IMR-90 (cell line): ENCODE measurements around the gene OBP2A. TPM values are rescaled to one million over a fixed set of nuclear protein-coding genes. Genes with fewer than 3 reads are reported as not detected.
"Not testable (repeated sequence)": the region's sequence is repeated elsewhere in the genome, so short reads cannot be mapped to it uniquely, and the experiment has no call there.

Source experiments
- ATAC-seq: fragments of 200-7000 bp; cut with Tn5 transposase; 2 replicates; pipeline ENCODE4 v1.9.1; 2020; ENCODE audit warnings: low read depth, mild to moderate bottlenecking, moderate library complexity
- BruUV-seq: library from RNA; stranded (reverse); fragments of 400-500 nt; replicated peaks from 2 replicates; lab custom pipeline; 2021; lab: Mats Ljungman, UMichigan
- CTCF ChIA-PET: fragments of 300-600 bp; formaldehyde crosslinking; extraction: SDS; loops from one replicate; lab custom pipeline; 2021; ENCODE audit warnings: antibody characterized with exemption; lab: Yijun Ruan, JAX
- POLR2A ChIA-PET: fragments of 300-600 bp; sonication (Branson Sonifier 250); formaldehyde crosslinking; loops from one replicate; lab custom pipeline; 2022; ENCODE audit warnings: antibody characterized with exemption; ENCODE audit not compliant: unreplicated experiment; lab: Charles Lee
- DNase-seq: peaks from one replicate; pipeline ENCODE4 v3.0.0; 2013
- H2AFZ ChIP-seq: replicated peaks from 2 replicates; pipeline ENCODE3; 2013; ENCODE audit warnings: low read length, mild to moderate bottlenecking; ENCODE audit not compliant: poor library complexity
- H2AK5ac ChIP-seq: 2 replicates; pipeline ENCODE4 v1.6.1; 2013; ENCODE audit warnings: low read depth, low read length, inconsistent platforms
- H2AK9ac ChIP-seq: replicated peaks from 2 replicates; pipeline ENCODE3; 2013; ENCODE audit warnings: mild to moderate bottlenecking, low read depth, low read length, moderate library complexity; ENCODE audit not compliant: poor library complexity
- H2BK120ac ChIP-seq: 2 replicates; pipeline ENCODE4 v1.6.1; 2013; ENCODE audit warnings: low read depth, low read length, inconsistent platforms
- H2BK15ac ChIP-seq: 3 replicates; pipeline ENCODE4 v1.6.1; 2013; ENCODE audit warnings: low read depth, low read length, inconsistent platforms
- H2BK20ac ChIP-seq: 2 replicates; pipeline ENCODE4 v1.6.1; 2013; ENCODE audit warnings: low read depth, mild to moderate bottlenecking, inconsistent platforms, low read length, moderate library complexity
- H2BK5ac ChIP-seq: 2 replicates; pipeline ENCODE4 v1.6.1; 2013; ENCODE audit warnings: mild to moderate bottlenecking, low read depth, low read length, inconsistent platforms; ENCODE audit not compliant: poor library complexity, severe bottlenecking
- H3K14ac ChIP-seq: replicated peaks from 2 replicates; pipeline ENCODE4 v1.6.1; 2013; ENCODE audit warnings: low read depth, low read length, inconsistent platforms
- H3K18ac ChIP-seq: 2 replicates; pipeline ENCODE4 v1.6.1; 2013; ENCODE audit warnings: low read depth, low read length, control low read depth
- H3K23ac ChIP-seq: 2 replicates; pipeline ENCODE4 v1.6.1; 2013; ENCODE audit warnings: low read depth, low read length, inconsistent platforms
- H3K27ac ChIP-seq: 2 replicates; pipeline ENCODE4 v1.5.1; 2013; ENCODE audit warnings: mild to moderate bottlenecking, control low read depth, low read length; ENCODE audit not compliant: insufficient read depth
- H3K27me3 ChIP-seq: 2 replicates; pipeline ENCODE4 v1.6.1; 2013; ENCODE audit warnings: low read length; ENCODE audit not compliant: control insufficient read depth, insufficient read depth
- H3K36me3 ChIP-seq: 2 replicates; pipeline ENCODE4 v1.6.1; 2013; ENCODE audit warnings: low read length, mixed read lengths; ENCODE audit not compliant: control insufficient read depth, insufficient read depth
- H3K4ac ChIP-seq: 2 replicates; pipeline ENCODE4 v1.6.1; 2013; ENCODE audit warnings: low read depth, low read length, inconsistent platforms
- H3K4me1 ChIP-seq: 2 replicates; pipeline ENCODE4 v1.6.1; 2013; ENCODE audit warnings: low read length, mixed read lengths; ENCODE audit not compliant: control insufficient read depth, insufficient read depth
- H3K4me2 ChIP-seq: 2 replicates; pipeline ENCODE4 v1.6.1; 2013; ENCODE audit warnings: low read depth, mild to moderate bottlenecking, control low read depth, low read length, moderate library complexity
- H3K4me3 ChIP-seq: 2 replicates; pipeline ENCODE4 v1.5.1; 2013; ENCODE audit warnings: low read depth, mild to moderate bottlenecking, control low read depth, low read length, moderate library complexity; ENCODE audit not compliant: insufficient read depth
- H3K56ac ChIP-seq: 2 replicates; pipeline ENCODE4 v1.6.1; 2013; ENCODE audit warnings: low read length, inconsistent platforms; ENCODE audit not compliant: insufficient read depth; ENCODE audit errors: extremely low read depth
- H3K79me1 ChIP-seq, 2 experiments: 2 replicates each; pipeline ENCODE4 v1.6.1; 2013; ENCODE audit warnings: low read length in 2 of 2, inconsistent platforms in 1 of 2, low read depth in 1 of 2
- H3K9ac ChIP-seq: 2 replicates; pipeline ENCODE4 v1.6.1; 2013; ENCODE audit warnings: low read depth, low read length, control low read depth
- H3K9me1 ChIP-seq: 2 replicates; pipeline ENCODE4 v1.6.1; 2013; ENCODE audit warnings: low read length, inconsistent platforms; ENCODE audit not compliant: insufficient read depth
- H3K9me3 ChIP-seq: 2 replicates; pipeline ENCODE4 v1.6.1; 2013; ENCODE audit warnings: low read length; ENCODE audit not compliant: control insufficient read depth, insufficient read depth
- H4K20me1 ChIP-seq: 2 replicates; pipeline ENCODE4 v1.6.1; 2013; ENCODE audit warnings: low read length, inconsistent platforms; ENCODE audit not compliant: insufficient read depth
- H4K5ac ChIP-seq: 2 replicates; pipeline ENCODE4 v1.6.1; 2013; ENCODE audit warnings: mild to moderate bottlenecking, low read depth, low read length, control low read depth
- H4K8ac ChIP-seq, 2 experiments: 2 replicates each; pipeline ENCODE4 v1.6.1; 2013; ENCODE audit warnings: low read depth in 2 of 2, low read length in 2 of 2, control low read depth in 1 of 2, inconsistent platforms in 1 of 2
- H4K91ac ChIP-seq: 2 replicates; pipeline ENCODE4 v1.6.1; 2013; ENCODE audit warnings: low read depth, low read length, inconsistent platforms; ENCODE audit not compliant: insufficient read depth
- CEBPB ChIP-seq: IDR thresholded peaks from 2 replicates; pipeline ENCODE4 v1.6.1; 2012; ENCODE audit warnings: low read depth, low read length, improper control_type of control experiment
- CHD1 ChIP-seq: IDR thresholded peaks from 2 replicates; pipeline ENCODE4 v1.6.1; 2012; ENCODE audit warnings: low read depth, low read length, improper control_type of control experiment
- MAFK ChIP-seq: IDR thresholded peaks from 2 replicates; pipeline ENCODE4 v1.6.1; 2012; ENCODE audit warnings: low read depth, low read length, improper control_type of control experiment
- POLR2A ChIP-seq: IDR thresholded peaks from 2 replicates; pipeline ENCODE4 v1.6.1; 2012; ENCODE audit warnings: mild to moderate bottlenecking, low read depth, low read length
- RCOR1 ChIP-seq: IDR thresholded peaks from 2 replicates; pipeline ENCODE4 v1.6.1; 2012; ENCODE audit warnings: mild to moderate bottlenecking, low read length, improper control_type of control experiment; ENCODE audit not compliant: insufficient replicate concordance
- RFX5 ChIP-seq: IDR thresholded peaks from 2 replicates; pipeline ENCODE4 v1.8.0; 2012; ENCODE audit warnings: low read depth, mild to moderate bottlenecking, low read length, moderate library complexity
- WGBS, 2 experiments: methylation state at CpG; one replicate each; pipeline versions ENCODE4 v1.1.5 to v1.1.7; 2013; ENCODE audit warnings: missing lambda C conversion rate in 2 of 2; ENCODE audit not compliant: insufficient read length in 1 of 2; ENCODE audit errors: extremely low coverage in 2 of 2; 5-methylcytosine and 5-hydroxymethylcytosine counted together
- dilution Hi-C: fragments of 300-500 bp; cut with HindIII; formaldehyde crosslinking; loops from one replicate; pipeline ENCODE4 v1.14.3; 2018; ENCODE audit warnings: low sequenced_read_pairs; ENCODE audit not compliant: unreplicated experiment
- in situ Hi-C: fragments of 300-500 bp; cut with MboI; formaldehyde crosslinking; loops from 3 replicates; pipeline ENCODE4 v1.14.3; 2019; ENCODE audit warnings: low sequenced_read_pairs, inconsistent platforms, mixed read lengths
- intact Hi-C: fragments of 100-400 bp; cut with micrococcal nuclease; formaldehyde crosslinking; loops from 2 replicates; pipeline ENCODE4 v1.10.0; 2022
- polyA plus RNA-seq, 3 experiments: library from polyadenylated mRNA; depleted of rRNA; stranded (reverse); fragments of >200 nt; gene quantifications; 2 replicates each; pipeline ENCODE4 v1.2.3, GENCODE V29; 2012; ENCODE audit warnings: low replicate concordance in 1 of 3
- total RNA-seq: library from RNA; depleted of rRNA; stranded (reverse); fragments of >200 nt; gene quantifications from 2 replicates; pipeline ENCODE4 v1.2.3, GENCODE V29; 2012
- TF ChIP-seq, protein P1 (sequence below): conservative IDR thresholded peaks from 2 replicates; pipeline ENCODE4 v1.5.1; 2012; ENCODE audit warnings: mild to moderate bottlenecking, low read depth, low read length, improper control_type of control experiment

The OBP2A gene
- total and polyA plus RNA-seq, 2 of the 4 experiments (the other 2 are of a cell fraction): not detected

DNA sequence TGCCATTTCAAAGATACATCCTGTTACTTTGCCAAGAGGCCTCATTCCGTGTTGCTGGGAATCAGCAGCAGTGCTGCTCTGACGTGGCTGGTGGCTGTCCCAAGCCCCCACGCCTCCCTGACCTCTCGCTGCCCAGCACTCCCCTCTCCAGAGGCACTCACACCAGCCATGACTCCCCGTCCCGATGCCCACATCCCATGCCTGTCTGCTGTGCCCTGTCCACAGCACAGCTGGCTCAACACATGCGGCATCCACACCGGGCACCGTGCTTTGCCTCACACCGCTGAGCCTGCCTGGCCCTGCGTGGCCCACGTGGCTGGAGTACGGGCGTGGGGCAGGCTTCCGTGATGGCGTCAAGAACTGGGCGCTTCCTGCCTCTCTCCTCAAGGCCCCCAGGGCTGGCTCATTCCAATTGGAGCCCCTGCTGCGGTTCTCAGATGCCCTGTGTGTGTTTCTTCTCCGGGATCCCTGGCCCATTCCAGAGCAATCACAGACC, 32.5 kb upstream of the OBP2A start:
- Histone ChIP-seq H3K56ac (no peak overlapping the region), H3K18ac (no peak overlapping the region), H2AK9ac (no peak overlapping the region), H4K8ac (no peak overlapping the region), H2BK20ac (no peak overlapping the region), H2BK5ac (no peak overlapping the region), H3K4me2 (no peak overlapping the region), H4K91ac (no peak overlapping the region), H2AK5ac (no peak overlapping the region), H3K23ac (no peak overlapping the region), H3K36me3 (no peaks in the 10 kb centered on the region), H3K14ac (no peak overlapping the region), H2BK120ac (no peak overlapping the region), H3K4me3 (no peak overlapping the region), H2AFZ (no peak overlapping the region), H3K4me1 (no peaks in the 10 kb centered on the region), H4K20me1 (no peaks in the 10 kb centered on the region), H3K27ac (no peak overlapping the region), H4K5ac (no peak overlapping the region), H3K27me3 (peaks cover 5% of the 10 kb centered on the region; the same call in 1 of the 2 replicates), H3K4ac (no peak overlapping the region), H3K79me1 (no peaks in the 10 kb centered on the region), H2BK15ac (no peak overlapping the region), H3K9me3 (no peaks in the 10 kb centered on the region), H3K9me1 (no peaks in the 10 kb centered on the region), H3K9ac (no peak overlapping the region)
- ATAC-seq (peak; percentile 42), DNase-seq (no peak)
- no peak for TF ChIP-seq RCOR1
- no peak for TF ChIP-seq RFX5
- no peak for TF ChIP-seq CEBPB
- TF ChIP-seq POLR2A: no peak
- TF ChIP-seq CHD1: no peak
- no peak for TF ChIP-seq MAFK
- TF ChIP-seq, protein P1, sequence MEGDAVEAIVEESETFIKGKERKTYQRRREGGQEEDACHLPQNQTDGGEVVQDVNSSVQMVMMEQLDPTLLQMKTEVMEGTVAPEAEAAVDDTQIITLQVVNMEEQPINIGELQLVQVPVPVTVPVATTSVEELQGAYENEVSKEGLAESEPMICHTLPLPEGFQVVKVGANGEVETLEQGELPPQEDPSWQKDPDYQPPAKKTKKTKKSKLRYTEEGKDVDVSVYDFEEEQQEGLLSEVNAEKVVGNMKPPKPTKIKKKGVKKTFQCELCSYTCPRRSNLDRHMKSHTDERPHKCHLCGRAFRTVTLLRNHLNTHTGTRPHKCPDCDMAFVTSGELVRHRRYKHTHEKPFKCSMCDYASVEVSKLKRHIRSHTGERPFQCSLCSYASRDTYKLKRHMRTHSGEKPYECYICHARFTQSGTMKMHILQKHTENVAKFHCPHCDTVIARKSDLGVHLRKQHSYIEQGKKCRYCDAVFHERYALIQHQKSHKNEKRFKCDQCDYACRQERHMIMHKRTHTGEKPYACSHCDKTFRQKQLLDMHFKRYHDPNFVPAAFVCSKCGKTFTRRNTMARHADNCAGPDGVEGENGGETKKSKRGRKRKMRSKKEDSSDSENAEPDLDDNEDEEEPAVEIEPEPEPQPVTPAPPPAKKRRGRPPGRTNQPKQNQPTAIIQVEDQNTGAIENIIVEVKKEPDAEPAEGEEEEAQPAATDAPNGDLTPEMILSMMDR: no peak
- no TSS peak for BruUV-seq
- 92% methylated on average over 8 of the region's 19 CpGs; no CpG with 5 or more reads in 1 of the 2 experiments for WGBS, 2 experiments
- in situ Hi-C loops: no loop called here
- POLR2A ChIA-PET: interaction anchor here (0.6 kb wide), 1 partner anchor 16 kb away, joined by 3 read pairs; no protein-coding TSS in a partner anchor
- dilution Hi-C loops: no loop called here
- CTCF ChIA-PET: no interaction called here
- intact Hi-C loops: no loop called here

DNA sequence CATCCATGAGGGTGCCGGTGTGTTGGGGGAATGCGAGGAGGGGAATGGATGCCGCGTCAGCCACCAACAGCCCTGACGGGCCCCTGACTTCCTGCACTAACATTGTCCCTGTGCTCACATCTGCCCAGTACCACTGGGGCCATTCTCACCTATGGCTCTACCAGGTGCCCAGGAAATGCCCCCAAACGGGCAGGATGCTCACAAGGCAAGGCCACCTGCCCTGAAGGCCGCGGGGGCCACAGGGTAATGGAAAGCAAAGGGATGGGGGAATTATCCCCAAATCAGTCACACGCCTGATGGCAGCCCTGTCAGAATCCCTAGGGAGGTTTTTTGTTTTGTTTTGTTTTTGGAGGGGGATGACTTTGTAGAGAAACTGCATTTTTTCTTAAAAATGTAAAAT, 32.0 kb upstream of the OBP2A start:
- H3K9me1 ChIP-seq, POLR2A ChIA-PET, H3K14ac ChIP-seq, CTCF ChIA-PET, H2BK5ac ChIP-seq, H4K5ac ChIP-seq, H3K23ac ChIP-seq, H4K20me1 ChIP-seq, H3K18ac ChIP-seq, BruUV-seq, H3K79me1 ChIP-seq, H3K9me3 ChIP-seq, in situ Hi-C loops, H4K8ac ChIP-seq, ATAC-seq, dilution Hi-C loops, H3K4me3 ChIP-seq, H2AK5ac ChIP-seq, H2AK9ac ChIP-seq, H3K4me2 ChIP-seq, H3K4me1 ChIP-seq, intact Hi-C loops, H4K91ac ChIP-seq, H2BK20ac ChIP-seq, H3K36me3 ChIP-seq, H2BK120ac ChIP-seq, H2AFZ ChIP-seq, H3K27me3 ChIP-seq, DNase-seq, H3K56ac ChIP-seq, H3K4ac ChIP-seq, H3K9ac ChIP-seq, H2BK15ac ChIP-seq, H3K27ac ChIP-seq: not testable (repeated sequence)
- WGBS, 2 experiments: no CpG with 5 or more reads among the region's 9 CpGs
